Neural cell (in vitro differentiated cells): ENCODE data around the gene TMEM11. TPM values are rescaled to one million over a fixed set of nuclear protein-coding genes. Genes with fewer than 3 reads are reported as not detected.

Experiments
- H2AFZ ChIP-seq: fragments of 200-600, 300-800 bp; sonication (generic), shearing (Covaris generic); 2 replicates; pipeline ENCODE4 v1.6.0; 2014; ENCODE audit warnings: low read depth, mild to moderate bottlenecking, antibody characterized with exemption, low read length, moderate library complexity
- H3F3A ChIP-seq: fragments of 200-600 bp; shearing (Covaris generic); 2 replicates; pipeline ENCODE4 v1.6.1; 2016; ENCODE audit warnings: mild to moderate bottlenecking, moderate library complexity, mixed read lengths, antibody characterized with exemption, low read length; ENCODE audit not compliant: insufficient read depth, poor library complexity, severe bottlenecking
- H3K27ac ChIP-seq: fragments of 200-600, 300-800 bp; sonication (generic), shearing (Covaris generic); 2 replicates; pipeline ENCODE4 v1.5.1; 2014; ENCODE audit warnings: mild to moderate bottlenecking, low read length, moderate library complexity
- H3K27me3 ChIP-seq: fragments of 300-800, 200-600 bp; sonication (generic), shearing (Covaris generic); 2 replicates; pipeline ENCODE4 v1.6.0; 2014; ENCODE audit warnings: mild to moderate bottlenecking, low read depth, low read length, moderate library complexity; ENCODE audit not compliant: insufficient read depth
- H3K36me3 ChIP-seq: fragments of 300-800, 200-600 bp; sonication (generic), shearing (Covaris generic); 2 replicates; pipeline ENCODE4 v1.5.1; 2014; ENCODE audit warnings: mild to moderate bottlenecking, antibody characterized with exemption, low read length, moderate library complexity; ENCODE audit not compliant: insufficient read depth
- H3K4me2 ChIP-seq: fragments of 300-800, 200-600 bp; sonication (generic), shearing (Covaris generic); 2 replicates; pipeline ENCODE4 v1.6.0; 2014; ENCODE audit warnings: mild to moderate bottlenecking, low read length
- H3K4me3 ChIP-seq: fragments of 300-800, 200-600 bp; sonication (generic), shearing (Covaris generic); 2 replicates; pipeline ENCODE4 v1.5.1; 2014; ENCODE audit warnings: mild to moderate bottlenecking, low read length, moderate library complexity
- H3K79me2 ChIP-seq: fragments of 200-600 bp; shearing (Covaris generic); replicated peaks from 2 replicates; pipeline ENCODE4 v1.6.0; 2014; ENCODE audit warnings: mild to moderate bottlenecking, low read length, moderate library complexity; ENCODE audit not compliant: insufficient read depth
- H3K9ac ChIP-seq: fragments of 300-800, 200-600 bp; sonication (generic), shearing (Covaris generic); 2 replicates; pipeline ENCODE4 v1.6.1; 2016; ENCODE audit warnings: mild to moderate bottlenecking, low read length, mixed read lengths
- H3K9me2 ChIP-seq: fragments of 200-600 bp; shearing (Covaris generic); 2 replicates; pipeline ENCODE4 v1.6.1; 2016; ENCODE audit warnings: mild to moderate bottlenecking, low read length, mixed read lengths; ENCODE audit not compliant: insufficient read depth
- H3K9me3 ChIP-seq: fragments of 200-600, 300-800 bp; sonication (generic), shearing (Covaris generic); 2 replicates; pipeline ENCODE4 v1.6.1; 2016; ENCODE audit warnings: mild to moderate bottlenecking, mixed run types, low read length, moderate library complexity, mixed read lengths
- H4K20me1 ChIP-seq: fragments of 200-600 bp; shearing (Covaris generic); 2 replicates; pipeline ENCODE4 v1.6.1; 2016; ENCODE audit warnings: mild to moderate bottlenecking, mixed run types; ENCODE audit not compliant: insufficient read depth
- EP300 ChIP-seq: fragments of 450-650 bp; conservative IDR thresholded peaks from 2 replicates; pipeline ENCODE4 v1.6.1; 2014; ENCODE audit warnings: antibody characterized with exemption, mild to moderate bottlenecking, moderate library complexity; ENCODE audit not compliant: poor library complexity, severe bottlenecking
- MXI1 ChIP-seq: fragments of 450-650 bp; conservative IDR thresholded peaks from 2 replicates; pipeline ENCODE4 v1.6.1; 2014; ENCODE audit warnings: antibody characterized with exemption, mild to moderate bottlenecking; ENCODE audit not compliant: poor library complexity, severe bottlenecking
- POLR2AphosphoS5 ChIP-seq: IDR thresholded peaks from 2 replicates; pipeline ENCODE4 v1.6.1; 2012
- RAD21 ChIP-seq: fragments of 450-650 bp; conservative IDR thresholded peaks from 2 replicates; pipeline ENCODE4 v1.6.1; 2014; ENCODE audit warnings: antibody characterized with exemption, mild to moderate bottlenecking, moderate library complexity
- SMC3 ChIP-seq: fragments of 450-650 bp; conservative IDR thresholded peaks from 2 replicates; pipeline ENCODE4 v1.6.1; 2014; ENCODE audit warnings: antibody characterized with exemption, mild to moderate bottlenecking, moderate library complexity; ENCODE audit not compliant: poor library complexity
- TAF1 ChIP-seq: IDR thresholded peaks from 2 replicates; pipeline ENCODE4 v1.6.1; 2012; ENCODE audit warnings: low read depth
- polyA plus RNA-seq: library from polyadenylated mRNA; depleted of rRNA; stranded (reverse); fragments of >200 nt; gene quantifications from 2 replicates; pipeline ENCODE4 v1.2.3, GENCODE V29; 2014
- TF ChIP-seq, protein P1 (sequence below): IDR thresholded peaks from 2 replicates; pipeline ENCODE4 v1.6.1; 2012; ENCODE audit warnings: borderline replicate concordance
- TF ChIP-seq, protein P2 (sequence below): fragments of 450-650 bp; IDR thresholded peaks from 2 replicates; pipeline ENCODE4 v1.5.1; 2014; ENCODE audit warnings: antibody characterized with exemption, mild to moderate bottlenecking, moderate library complexity; ENCODE audit not compliant: poor library complexity, severe bottlenecking

TMEM11 gene
- polyA plus RNA-seq, 1 donor from 2014 or later: 24.6 TPM

GRCh38 chr17:21170809-21171208 lies 43.2 kb downstream of the TMEM11 start:
- Histone ChIP-seq H3F3A (no peaks in the 10 kb centered on the region), H3K27ac (no peak overlapping the region), H3K9me3 (no peaks in the 10 kb centered on the region)

DNA sequence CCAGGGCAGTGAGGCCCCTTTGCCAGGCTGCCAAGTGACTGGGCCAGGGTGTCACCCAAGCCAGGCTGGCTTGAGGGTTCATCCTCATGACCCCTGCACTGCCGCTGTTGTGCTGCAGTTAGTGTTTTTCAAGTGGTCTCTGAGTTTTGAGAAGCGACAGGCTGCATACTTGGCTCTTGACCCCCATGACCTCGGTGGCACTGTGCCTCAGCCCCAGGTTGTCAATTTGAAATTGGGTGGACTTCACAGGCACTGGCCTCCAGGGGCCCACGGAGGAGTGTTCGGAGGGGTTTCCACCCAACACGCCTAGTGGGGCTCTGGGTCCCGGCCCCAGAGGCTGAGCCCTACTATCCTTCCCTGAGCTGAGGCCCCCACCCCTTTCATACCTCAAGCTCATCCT lies 44.5 kb downstream of the TMEM11 start:
- H3K4me2 ChIP-seq: no peak overlapping the region
- no peak overlapping the region for H2AFZ ChIP-seq
- H3F3A ChIP-seq: no peaks in the 10 kb centered on the region
- no peak overlapping the region for H3K9ac ChIP-seq
- no peak overlapping the region for H3K4me3 ChIP-seq
- no peaks in the 10 kb centered on the region for H3K9me2 ChIP-seq
- no peak for TF ChIP-seq TAF1
- no peak for TF ChIP-seq MXI1
- TF ChIP-seq, protein P1, sequence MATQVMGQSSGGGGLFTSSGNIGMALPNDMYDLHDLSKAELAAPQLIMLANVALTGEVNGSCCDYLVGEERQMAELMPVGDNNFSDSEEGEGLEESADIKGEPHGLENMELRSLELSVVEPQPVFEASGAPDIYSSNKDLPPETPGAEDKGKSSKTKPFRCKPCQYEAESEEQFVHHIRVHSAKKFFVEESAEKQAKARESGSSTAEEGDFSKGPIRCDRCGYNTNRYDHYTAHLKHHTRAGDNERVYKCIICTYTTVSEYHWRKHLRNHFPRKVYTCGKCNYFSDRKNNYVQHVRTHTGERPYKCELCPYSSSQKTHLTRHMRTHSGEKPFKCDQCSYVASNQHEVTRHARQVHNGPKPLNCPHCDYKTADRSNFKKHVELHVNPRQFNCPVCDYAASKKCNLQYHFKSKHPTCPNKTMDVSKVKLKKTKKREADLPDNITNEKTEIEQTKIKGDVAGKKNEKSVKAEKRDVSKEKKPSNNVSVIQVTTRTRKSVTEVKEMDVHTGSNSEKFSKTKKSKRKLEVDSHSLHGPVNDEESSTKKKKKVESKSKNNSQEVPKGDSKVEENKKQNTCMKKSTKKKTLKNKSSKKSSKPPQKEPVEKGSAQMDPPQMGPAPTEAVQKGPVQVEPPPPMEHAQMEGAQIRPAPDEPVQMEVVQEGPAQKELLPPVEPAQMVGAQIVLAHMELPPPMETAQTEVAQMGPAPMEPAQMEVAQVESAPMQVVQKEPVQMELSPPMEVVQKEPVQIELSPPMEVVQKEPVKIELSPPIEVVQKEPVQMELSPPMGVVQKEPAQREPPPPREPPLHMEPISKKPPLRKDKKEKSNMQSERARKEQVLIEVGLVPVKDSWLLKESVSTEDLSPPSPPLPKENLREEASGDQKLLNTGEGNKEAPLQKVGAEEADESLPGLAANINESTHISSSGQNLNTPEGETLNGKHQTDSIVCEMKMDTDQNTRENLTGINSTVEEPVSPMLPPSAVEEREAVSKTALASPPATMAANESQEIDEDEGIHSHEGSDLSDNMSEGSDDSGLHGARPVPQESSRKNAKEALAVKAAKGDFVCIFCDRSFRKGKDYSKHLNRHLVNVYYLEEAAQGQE: no peak
- TF ChIP-seq POLR2AphosphoS5: no peak
- TF ChIP-seq EP300: no peak
- no peak for TF ChIP-seq RAD21
- TF ChIP-seq, protein P2, sequence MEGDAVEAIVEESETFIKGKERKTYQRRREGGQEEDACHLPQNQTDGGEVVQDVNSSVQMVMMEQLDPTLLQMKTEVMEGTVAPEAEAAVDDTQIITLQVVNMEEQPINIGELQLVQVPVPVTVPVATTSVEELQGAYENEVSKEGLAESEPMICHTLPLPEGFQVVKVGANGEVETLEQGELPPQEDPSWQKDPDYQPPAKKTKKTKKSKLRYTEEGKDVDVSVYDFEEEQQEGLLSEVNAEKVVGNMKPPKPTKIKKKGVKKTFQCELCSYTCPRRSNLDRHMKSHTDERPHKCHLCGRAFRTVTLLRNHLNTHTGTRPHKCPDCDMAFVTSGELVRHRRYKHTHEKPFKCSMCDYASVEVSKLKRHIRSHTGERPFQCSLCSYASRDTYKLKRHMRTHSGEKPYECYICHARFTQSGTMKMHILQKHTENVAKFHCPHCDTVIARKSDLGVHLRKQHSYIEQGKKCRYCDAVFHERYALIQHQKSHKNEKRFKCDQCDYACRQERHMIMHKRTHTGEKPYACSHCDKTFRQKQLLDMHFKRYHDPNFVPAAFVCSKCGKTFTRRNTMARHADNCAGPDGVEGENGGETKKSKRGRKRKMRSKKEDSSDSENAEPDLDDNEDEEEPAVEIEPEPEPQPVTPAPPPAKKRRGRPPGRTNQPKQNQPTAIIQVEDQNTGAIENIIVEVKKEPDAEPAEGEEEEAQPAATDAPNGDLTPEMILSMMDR: no peak
- no peak for TF ChIP-seq SMC3
- no peaks in the 10 kb centered on the region for H3K9me3 ChIP-seq
- H3K27ac ChIP-seq: no peak overlapping the region
- H3K79me2 ChIP-seq: no peaks in the 10 kb centered on the region
- H4K20me1 ChIP-seq: no peaks in the 10 kb centered on the region
- H3K27me3 ChIP-seq: no peaks in the 10 kb centered on the region
- no peaks in the 10 kb centered on the region for H3K36me3 ChIP-seq

More at GRCh38 chr17:21170809-21171208, 43.2 kb downstream of the TMEM11 start:
- no peak overlapping the region for H2AFZ ChIP-seq
- H3K4me3 ChIP-seq: no peak overlapping the region
- no peaks in the 10 kb centered on the region for H3K9me2 ChIP-seq
- TF ChIP-seq, protein P2: no peak
- H3K4me2 ChIP-seq: no peak overlapping the region
- no peak overlapping the region for H3K9ac ChIP-seq
- H3K36me3 ChIP-seq: no peaks in the 10 kb centered on the region
- no peaks in the 10 kb centered on the region for H3K27me3 ChIP-seq
- no peaks in the 10 kb centered on the region for H3K79me2 ChIP-seq
- H4K20me1 ChIP-seq: no peaks in the 10 kb centered on the region
